Stomach (tissue), 19 donors: ENCODE data around the gene ADGRG1. TPM values are rescaled to one million over a fixed set of nuclear protein-coding genes. Genes with fewer than 3 reads are reported as not detected.

Source experiments
- DNase-seq, 2 donors: peaks; one replicate each; pipeline versions ENCODE4 v3.0.0 to v3.0.0-alpha.2; 2013 to 2019
- H3K27ac ChIP-seq, 5 donors: fragments of 200-600 bp in 4 of 5; sonication (generic) in 4 of 5; one replicate each; pipeline ENCODE4 v1.5.1; 2013 to 2019; ENCODE audit warnings: mild to moderate bottlenecking in 1 of 5, moderate library complexity in 1 of 5
- H3K27me3 ChIP-seq, 3 donors: fragments of 200-600 bp; sonication (generic); one replicate each; pipeline ENCODE4 v1.5.1; 2017 to 2019; ENCODE audit warnings: mixed run types in 1 of 3
- H3K36me3 ChIP-seq, 4 donors: fragments of 200-600 bp; sonication (generic); 1 replicate in 3 of 4; 2 replicates in 1 of 4; pipeline ENCODE4 v1.5.1; 2016 to 2019
- H3K4me1 ChIP-seq, 4 donors: fragments of 200-600 bp; sonication (generic); one replicate each; pipeline ENCODE4 v1.5.1; 2016 to 2019
- H3K4me3 ChIP-seq, 4 donors: fragments of 200-600 bp; sonication (generic) in 3 of 4; one replicate each; pipeline ENCODE4 v1.5.1; 2016 to 2019; ENCODE audit warnings: mild to moderate bottlenecking in 1 of 4
- H3K9me3 ChIP-seq, 4 donors: fragments of 200-600 bp; sonication (generic); one replicate each; pipeline ENCODE4 v1.5.1; 2016 to 2019
- CTCF ChIP-seq, 7 experiments: fragments of 450-650 bp in 4 of 7; fragments of 200-600 bp in 3 of 7; sonication (generic) in 3 of 7; IDR thresholded peaks; one replicate each; pipeline ENCODE4 v1.5.1; 2016 to 2019; ENCODE audit warnings: antibody characterized with exemption in 7 of 7, control low read depth in 2 of 7, mild to moderate bottlenecking in 1 of 7
- EP300 ChIP-seq: sonication (generic); formaldehyde crosslinking; IDR thresholded peaks from one replicate; pipeline ENCODE4 v1.6.1; 2017; ENCODE audit warnings: antibody characterized with exemption
- POLR2A ChIP-seq, 4 donors: fragments of 450-650 bp; IDR thresholded peaks; one replicate each; pipeline ENCODE4 v1.6.1; 2016; ENCODE audit warnings: antibody characterized with exemption in 4 of 4, control low read depth in 2 of 4, mild to moderate bottlenecking in 1 of 4, moderate library complexity in 1 of 4
- POLR2AphosphoS5 ChIP-seq, 3 donors: sonication (generic); formaldehyde crosslinking; IDR thresholded peaks; one replicate each; pipeline ENCODE4 v1.6.1; 2016; ENCODE audit warnings: antibody characterized with exemption in 3 of 3
- WGBS, 5 donors: extraction: QIAGEN DNeasy Blood & Tissue Kit in 3 of 5; methylation state at CpG; one replicate each; pipeline versions ENCODE4 v1.1.5 to v1.1.7; 2013 to 2018; 5-methylcytosine and 5-hydroxymethylcytosine counted together
- intact Hi-C: fragments of 100-400 bp; cut with DNase I; formaldehyde crosslinking; loops from one replicate; pipeline ENCODE4 v1.15.1; 2023; ENCODE audit warnings: low total_unique reads
- long read RNA-seq, 10 donors: transcript quantifications; one replicate each; lab custom pipeline, GENCODE V29; 2026
- polyA plus RNA-seq, 3 donors: library from polyadenylated mRNA; stranded (reverse); fragments of 200-250 nt; gene quantifications; one replicate each; pipeline ENCODE4 v1.2.3, GENCODE V29; 2013
- total RNA-seq, 5 donors: library from RNA; depleted of rRNA; stranded (reverse); fragments of >200 nt; gene quantifications; one replicate each; pipeline versions ENCODE4 v1.1.0 to v1.2.3, GENCODE V29; 2014 to 2016
- donor health status: healthy with polysubstance abuse.
- donor health status: Bipolar disorder and iron deficiency.
- donor health status: healthy.

Gene ADGRG1
- 10 to 100 TPM; 17.4 to 84.8 (median 47.2) TPM for total RNA-seq
- 10 to 100 TPM in 2 of 3 donors, 1 to 10 TPM in 1; 8.9 to 30.9 (median 21.7) TPM for polyA plus RNA-seq
- long read RNA-seq, donor 1, partial matches to known transcripts: 0 of 1 reads
- long read RNA-seq, donor 1, other reads (novel, unspliced or antisense): 0 of 1 reads
- long read RNA-seq, donor 2, partial matches to known transcripts: 0 of 2 reads
- long read RNA-seq, donor 2, other reads (novel, unspliced or antisense): 0 of 2 reads
- long read RNA-seq, donor 3, partial matches to known transcripts: 0 of 1 reads
- long read RNA-seq, donor 3, other reads (novel, unspliced or antisense): 0 of 1 reads
- long read RNA-seq, donor 4: 0 reads
- long read RNA-seq, donor 5, partial matches to known transcripts: 5 of 7 reads
- long read RNA-seq, donor 5, other reads (novel, unspliced or antisense): 0 of 7 reads
- long read RNA-seq, donor 6, full-length matches to known transcripts: 10 of 21 reads
- long read RNA-seq, donor 6, partial matches to known transcripts: 11 of 21 reads
- long read RNA-seq, donor 6, other reads (novel, unspliced or antisense): 0 of 21 reads
- long read RNA-seq, donor 7, partial matches to known transcripts: 9 of 10 reads
- long read RNA-seq, donor 7, other reads (novel, unspliced or antisense): 0 of 10 reads
- long read RNA-seq, donor 8, full-length matches to known transcripts: 5 of 5 reads
- long read RNA-seq, donor 8, partial matches to known transcripts: 0 of 5 reads
- long read RNA-seq, donor 8, other reads (novel, unspliced or antisense): 0 of 5 reads
- long read RNA-seq, donor 9, partial matches to known transcripts: 0 of 1 reads
- long read RNA-seq, donor 9, other reads (novel, unspliced or antisense): 0 of 1 reads
- long read RNA-seq, donor 10, partial matches to known transcripts: 0 of 1 reads
- long read RNA-seq, donor 10, other reads (novel, unspliced or antisense): 0 of 1 reads

- intact Hi-C loops: no loop called here
- Histone ChIP-seq H3K27ac (peak within 1 kb of the TSS; percentile 70 to 82 (median 79)), H3K36me3 (no peaks in the 10 kb centered on the region), H3K27me3 (peaks cover 0 to 43% (median 0%) of the 10 kb centered on the region in 3 donors), H3K4me1 (peaks cover 52 to 95% (median 80%) of the 10 kb centered on the region in 4 donors), H3K4me3 (peak within 1 kb of the TSS; percentile 25 to 34 (median 33)), H3K9me3 (no peaks in the 10 kb centered on the region)
- TF ChIP-seq CTCF (IDR thresholded peaks at IDR 0.05) (peak in 2 of 7 experiments; percentile 5 to 19), EP300 (no peak), POLR2AphosphoS5 (IDR thresholded peaks at IDR 0.05) (peak; percentile 36 to 82 (median 81))
- WGBS, 5 donors: 14 to 20% (median 18%) methylated on average over 13 to 32 of the region's 32 CpGs
- DNase-seq: peak; percentile 72 to 95
Observed at GRCh38 chr16:57628008-57628781, at the start of gene ADGRG1. ADGRG1 (plus strand) TSS chr16:57628630; CDS start chr16:57650288, 21,658 bp downstream.

- 36 to 65% (median 55%) methylated on average over 2 of the region's 2 CpGs for WGBS, 5 donors
- intact Hi-C loops: loop anchor here (10.0 kb wide), 1 partner anchor 145 kb away; no protein-coding TSS in a partner anchor
- no peak for DNase-seq
Observed at GRCh38 chr16:57579361-57579665, 49.1 kb upstream of the ADGRG1 start.

GRCh38 chr16:57585051-57585687 lies 43.3 kb upstream of the ADGRG1 start:
- H3K27ac ChIP-seq: no peak overlapping the region
- no peaks in the 10 kb centered on the region for H3K9me3 ChIP-seq
- H3K36me3 ChIP-seq: no peaks in the 10 kb centered on the region
- TF ChIP-seq CTCF (IDR thresholded peaks at IDR 0.05): no peak
- TF ChIP-seq POLR2AphosphoS5 (IDR thresholded peaks at IDR 0.05): no peak
- no peak for TF ChIP-seq POLR2A (IDR thresholded peaks at IDR 0.05)
- no peak for TF ChIP-seq EP300
- no peak overlapping the region for H3K4me3 ChIP-seq
- H3K4me1 ChIP-seq: peaks cover 0 to 5% (median 1%) of the 10 kb centered on the region in 4 donors
- peaks cover 0 to 8% (median 0%) of the 10 kb centered on the region in 3 donors for H3K27me3 ChIP-seq
- WGBS, 5 donors: 49 to 60% (median 58%) methylated on average over 3 of the region's 3 CpGs
- no peak for DNase-seq
- intact Hi-C loops: no loop called here

More at GRCh38 chr16:57579361-57579665, 49.1 kb upstream of the ADGRG1 start:
- TF ChIP-seq POLR2AphosphoS5 (IDR thresholded peaks at IDR 0.05): no peak
- TF ChIP-seq EP300: no peak
- TF ChIP-seq CTCF (IDR thresholded peaks at IDR 0.05): no peak
- TF ChIP-seq POLR2A (IDR thresholded peaks at IDR 0.05): no peak
- H3K27ac ChIP-seq: no peak overlapping the region
- peaks cover 0 to 12% (median 7%) of the 10 kb centered on the region in 4 donors for H3K4me1 ChIP-seq
- no peaks in the 10 kb centered on the region for H3K9me3 ChIP-seq
- H3K4me3 ChIP-seq: no peak overlapping the region
- H3K36me3 ChIP-seq: no peaks in the 10 kb centered on the region
- peaks cover 0 to 33% (median 0%) of the 10 kb centered on the region in 3 donors for H3K27me3 ChIP-seq
